GM13976 (cell line): ENCODE data around the gene GARNL3.
A peak's percentile ranks its signal among the peaks of the same experiment; 100 is the strongest.

ENCODE experiments used
- DNase-seq: peaks from one replicate; pipeline ENCODE4 v3.0.0; 2012; ENCODE audit warnings: low spot score
- in situ Hi-C: fragments of 300-500 bp; cut with MboI; formaldehyde crosslinking; loops from one replicate; pipeline ENCODE4 v1.12.0; 2022; ENCODE audit warnings: low sequenced_read_pairs, mixed read lengths, inconsistent platforms; ENCODE audit not compliant: unreplicated experiment
- TF ChIP-seq, protein P1 (sequence below): IDR thresholded peaks from 2 replicates; pipeline ENCODE4 v1.5.1; 2012; ENCODE audit warnings: borderline replicate concordance, mild to moderate bottlenecking; ENCODE audit not compliant: insufficient read depth; ENCODE audit errors: extremely low read depth, missing control alignments, control extremely low read depth

The GARNL3 gene

DNA sequence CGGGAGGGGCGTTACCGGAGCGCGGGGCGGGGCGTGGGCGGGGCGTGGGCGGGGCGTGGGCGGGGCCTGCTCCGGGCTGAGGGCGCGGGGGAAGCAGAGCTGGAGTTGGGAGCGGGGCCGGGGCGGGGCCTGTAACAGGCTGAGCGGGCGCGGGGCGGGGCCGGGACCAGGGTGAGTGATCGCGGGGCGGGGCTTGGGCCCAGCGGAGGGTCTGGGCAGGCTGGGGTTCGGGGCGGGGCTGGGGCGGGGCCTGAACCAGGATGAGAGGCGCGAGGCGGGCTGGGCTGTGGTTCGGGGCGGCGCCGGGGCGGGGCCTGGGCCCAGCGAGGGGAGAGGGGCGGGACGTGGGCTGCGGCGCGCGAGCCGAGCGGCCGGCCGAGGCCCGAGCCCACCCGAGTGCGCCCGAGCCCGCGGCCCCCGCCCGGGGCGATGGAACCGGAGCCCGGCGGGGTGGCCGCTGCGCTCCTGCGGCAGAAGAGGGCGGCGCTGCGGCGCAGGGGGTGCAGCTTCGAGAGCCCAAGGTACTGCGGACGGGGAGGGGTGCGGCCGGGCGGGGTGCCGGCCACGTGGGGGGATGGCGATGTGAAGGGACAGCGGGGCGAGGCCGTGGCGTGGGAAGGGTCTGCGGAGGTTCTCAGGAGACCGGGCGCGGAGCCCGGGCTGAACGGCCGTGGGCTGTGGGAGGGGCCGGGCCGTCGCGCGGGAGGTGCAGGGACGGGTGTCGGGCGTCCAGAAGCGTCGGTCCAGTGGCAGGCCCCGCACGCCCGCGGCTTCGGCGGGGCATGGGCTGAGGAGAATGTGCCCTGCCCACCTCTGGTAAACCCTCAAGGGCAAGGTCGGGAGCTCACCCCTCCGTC, 39.5 kb upstream of the GARNL3 start:
- peak; percentile 100 for DNase-seq

DNA sequence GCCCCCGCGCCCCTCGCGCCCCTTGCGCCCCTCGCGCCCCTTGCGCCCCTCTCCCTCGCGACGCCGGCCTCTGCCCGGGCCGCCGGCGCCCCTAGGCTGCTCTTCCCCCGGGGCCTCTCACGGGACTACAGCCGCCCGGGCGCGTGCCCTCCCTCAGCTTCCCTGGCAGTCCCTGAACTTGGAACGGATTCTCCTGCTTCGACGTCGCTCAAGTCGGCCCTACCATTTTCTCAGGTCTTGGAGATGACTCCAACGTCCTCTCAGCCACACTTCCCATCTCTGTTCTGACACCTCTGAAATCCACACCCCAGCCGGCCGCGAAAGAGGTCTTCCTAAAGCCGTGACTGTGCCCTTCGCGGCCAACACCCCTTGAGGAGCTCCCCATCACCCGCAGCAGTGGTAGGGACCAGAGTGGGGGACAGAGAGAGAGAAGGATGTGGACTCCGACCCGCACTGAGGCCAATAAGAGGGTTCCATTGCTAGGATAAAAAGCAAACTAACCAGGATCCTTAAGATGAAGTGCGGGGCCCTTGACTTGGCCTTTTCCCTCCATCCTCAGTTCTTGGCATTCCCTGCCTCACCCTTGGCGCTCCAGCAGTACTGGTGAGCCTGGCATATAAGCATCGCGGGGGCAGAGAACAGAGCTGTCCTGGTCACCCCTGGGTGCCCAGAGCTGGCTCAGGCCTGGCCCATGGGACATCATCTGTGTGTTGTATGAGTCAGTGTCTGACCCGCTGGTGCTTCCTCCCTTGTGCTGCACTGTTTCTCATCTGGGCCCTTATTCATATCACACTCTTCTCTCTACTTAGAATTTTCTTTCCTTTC, 38.6 kb upstream of the GARNL3 start:
- TF ChIP-seq, protein P1, sequence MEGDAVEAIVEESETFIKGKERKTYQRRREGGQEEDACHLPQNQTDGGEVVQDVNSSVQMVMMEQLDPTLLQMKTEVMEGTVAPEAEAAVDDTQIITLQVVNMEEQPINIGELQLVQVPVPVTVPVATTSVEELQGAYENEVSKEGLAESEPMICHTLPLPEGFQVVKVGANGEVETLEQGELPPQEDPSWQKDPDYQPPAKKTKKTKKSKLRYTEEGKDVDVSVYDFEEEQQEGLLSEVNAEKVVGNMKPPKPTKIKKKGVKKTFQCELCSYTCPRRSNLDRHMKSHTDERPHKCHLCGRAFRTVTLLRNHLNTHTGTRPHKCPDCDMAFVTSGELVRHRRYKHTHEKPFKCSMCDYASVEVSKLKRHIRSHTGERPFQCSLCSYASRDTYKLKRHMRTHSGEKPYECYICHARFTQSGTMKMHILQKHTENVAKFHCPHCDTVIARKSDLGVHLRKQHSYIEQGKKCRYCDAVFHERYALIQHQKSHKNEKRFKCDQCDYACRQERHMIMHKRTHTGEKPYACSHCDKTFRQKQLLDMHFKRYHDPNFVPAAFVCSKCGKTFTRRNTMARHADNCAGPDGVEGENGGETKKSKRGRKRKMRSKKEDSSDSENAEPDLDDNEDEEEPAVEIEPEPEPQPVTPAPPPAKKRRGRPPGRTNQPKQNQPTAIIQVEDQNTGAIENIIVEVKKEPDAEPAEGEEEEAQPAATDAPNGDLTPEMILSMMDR, result no peak
- in situ Hi-C loops, result no loop called here
- peak; percentile 16 for DNase-seq

More for the DNA sequence above, 39.5 kb upstream of the GARNL3 start:
- in situ Hi-C loops, result no loop called here
- TF ChIP-seq, protein P1, result peak; percentile 16

DNA sequence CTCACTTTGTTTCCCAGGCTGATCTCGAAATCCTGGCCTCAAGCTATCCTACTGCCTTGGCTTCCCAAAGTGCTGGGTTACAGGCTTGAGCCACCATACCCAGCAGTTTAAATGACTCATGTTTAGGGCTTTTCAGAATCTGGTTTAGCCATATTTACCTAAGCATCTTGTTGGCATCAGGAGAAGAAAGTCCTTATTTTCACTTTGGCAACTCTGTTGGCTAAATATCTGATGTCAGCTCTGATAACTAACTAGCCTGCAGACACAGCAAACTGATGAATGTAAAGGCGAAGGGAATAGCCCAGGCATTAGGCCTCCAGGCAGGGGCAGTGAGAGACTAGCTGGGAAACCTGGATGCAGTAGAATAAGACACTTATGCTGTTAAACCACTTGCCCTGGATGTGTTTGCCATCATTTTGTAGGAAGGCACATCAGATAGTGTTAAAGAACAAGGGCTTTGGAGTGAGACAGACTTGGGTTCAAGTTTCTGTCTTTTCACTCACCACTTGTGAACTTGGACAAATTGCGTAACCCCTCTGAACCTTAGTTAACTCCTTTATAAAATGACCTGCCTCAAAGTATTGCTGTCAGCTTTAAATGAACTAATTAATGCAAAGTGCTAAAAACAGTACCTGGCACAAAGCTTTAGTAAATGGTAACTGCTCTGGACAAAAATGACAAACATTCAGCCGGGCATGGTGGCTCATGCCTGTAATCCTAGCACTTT, 34.7 kb upstream of the GARNL3 start:
- in situ Hi-C loops, result no loop called here
- TF ChIP-seq, protein P1, result no peak
- no peak for DNase-seq

DNA sequence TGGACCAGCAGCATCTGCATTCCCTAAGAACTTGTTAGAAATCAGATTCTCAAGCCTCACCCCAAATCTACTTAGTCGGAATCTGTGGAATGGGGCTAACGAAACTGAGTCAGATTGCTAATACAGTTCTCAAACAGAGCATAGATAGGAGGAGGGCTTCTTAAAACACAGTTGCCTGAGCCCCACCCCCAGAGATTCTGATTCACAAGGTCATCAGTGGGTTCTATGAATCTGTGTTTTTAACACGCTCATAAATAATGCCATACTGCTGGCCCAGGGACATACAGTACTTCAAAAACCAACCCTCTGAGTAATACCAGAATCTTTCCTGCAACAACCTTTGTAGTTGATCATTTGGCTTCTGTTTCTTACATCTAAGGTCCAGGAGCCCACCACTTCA, 32.9 kb upstream of the GARNL3 start:
- no peak for DNase-seq
- TF ChIP-seq, protein P1, result no peak
- in situ Hi-C loops, result no loop called here

DNA sequence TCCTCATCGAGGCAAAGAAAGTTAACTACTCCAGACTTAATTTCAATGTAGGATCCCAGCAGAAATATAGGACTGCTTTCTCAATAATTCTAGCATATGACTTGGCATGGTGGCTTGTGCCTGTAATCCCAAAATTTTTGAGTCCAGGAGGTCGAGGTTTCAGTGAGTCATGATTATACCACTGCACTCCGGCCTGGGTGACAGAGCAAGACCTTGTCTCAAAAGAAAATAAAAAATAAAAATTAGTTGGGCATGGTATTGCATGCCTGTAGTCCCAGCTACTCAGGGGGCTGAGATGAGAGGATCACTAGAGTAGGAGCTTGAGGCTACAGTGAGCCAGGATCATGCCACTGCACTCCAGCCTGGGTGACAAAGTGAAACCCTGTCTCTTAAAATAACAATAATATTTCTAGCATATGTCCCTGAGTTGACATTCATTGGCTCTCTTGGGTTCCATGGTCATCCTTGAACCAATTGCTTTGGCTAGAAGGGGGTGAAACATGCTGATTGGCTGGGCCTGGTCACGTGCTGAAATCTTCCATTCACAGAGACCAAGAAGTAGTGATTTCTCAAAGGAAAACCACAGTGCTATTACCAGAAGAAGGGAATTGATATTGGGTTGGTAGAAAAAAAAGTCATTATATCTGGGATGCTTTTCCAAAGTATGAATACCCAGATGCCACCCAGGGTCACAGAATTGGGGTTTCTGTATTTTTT, 31.6 kb upstream of the GARNL3 start:
- TF ChIP-seq, protein P1, result no peak
- no peak for DNase-seq
- in situ Hi-C loops, result no loop called here
